HG02763 (cell line): ENCODE measurements around the gene SLIT3.

Experiments used
- ATAC-seq: cut with Tn5 transposase; IDR thresholded peaks from one replicate; pipeline ENCODE4 v1.9.1; 2021; ENCODE audit warnings: mild to moderate bottlenecking, moderate library complexity; ENCODE audit not compliant: unreplicated experiment

Gene SLIT3

DNA sequence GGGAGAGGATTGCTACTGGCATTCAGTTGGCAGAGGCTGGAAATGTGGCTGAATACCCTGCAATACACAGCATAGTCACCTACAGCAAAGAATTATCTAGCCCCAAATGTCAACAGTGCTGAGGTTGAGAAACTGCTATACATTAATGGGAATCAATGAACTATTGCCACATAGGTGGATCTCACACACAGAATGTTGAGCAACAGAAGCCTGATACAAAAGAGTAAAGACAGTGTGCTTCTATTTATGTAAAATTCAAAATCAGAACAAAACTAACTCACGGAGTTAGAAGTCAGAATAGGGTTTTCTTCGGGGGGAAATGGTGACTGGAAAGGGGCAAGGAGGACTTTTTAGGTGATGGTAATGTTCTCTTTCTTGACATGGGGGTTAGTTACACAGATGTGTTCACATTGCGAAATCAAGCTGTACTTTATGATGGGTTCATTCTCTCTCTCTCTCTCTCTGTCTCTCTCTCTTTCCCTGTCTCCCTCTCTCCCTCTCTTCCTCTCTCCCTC, 676.0 kb downstream of the SLIT3 start:
- no peak for ATAC-seq

- ATAC-seq, result no peak
Measured at GRCh38 chr5:168620807-168621206, 680.1 kb downstream of the SLIT3 start.

DNA sequence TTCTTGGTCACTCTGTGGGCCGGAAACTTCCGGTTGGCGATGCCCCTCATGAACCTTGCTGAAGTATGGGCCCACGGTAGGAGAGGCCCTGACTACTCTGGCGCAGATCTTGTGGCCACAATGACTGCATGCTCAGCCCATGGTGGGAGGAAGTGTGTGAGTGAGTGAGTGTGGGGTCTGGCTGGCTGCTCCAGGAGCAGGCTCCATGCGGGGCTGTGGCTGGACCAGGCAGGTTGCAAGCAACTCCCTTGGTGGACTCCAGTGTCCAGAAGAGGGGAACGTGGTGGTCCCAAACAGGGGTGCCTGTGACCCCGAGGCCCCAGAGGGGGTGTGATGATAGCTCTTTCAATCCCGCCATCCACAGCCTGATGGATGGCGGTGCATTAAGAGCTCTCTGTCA, 686.3 kb downstream of the SLIT3 start:
- no peak for ATAC-seq

- ATAC-seq, result no peak
Measured at GRCh38 chr5:168613996-168614395, 686.9 kb downstream of the SLIT3 start.

DNA sequence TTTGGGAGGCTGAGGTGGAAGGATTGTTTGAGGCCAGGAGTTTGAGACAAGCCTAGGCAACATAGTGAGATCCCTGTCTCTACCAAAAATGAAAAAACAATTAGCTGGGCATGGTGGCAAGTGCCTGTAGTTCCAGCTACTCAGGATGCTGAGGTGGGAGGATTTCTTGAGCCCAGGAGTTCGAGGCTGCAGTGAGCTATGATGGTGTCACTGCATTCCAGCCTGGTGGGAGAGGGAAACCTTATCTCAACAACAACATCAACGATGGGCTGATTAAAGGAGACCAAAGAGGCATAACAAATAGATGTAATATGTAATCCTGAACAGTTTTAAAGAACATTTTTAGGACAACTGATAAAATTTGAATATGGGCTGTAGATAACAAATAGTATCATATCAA, 687.5 kb downstream of the SLIT3 start:
- no peak for ATAC-seq

DNA sequence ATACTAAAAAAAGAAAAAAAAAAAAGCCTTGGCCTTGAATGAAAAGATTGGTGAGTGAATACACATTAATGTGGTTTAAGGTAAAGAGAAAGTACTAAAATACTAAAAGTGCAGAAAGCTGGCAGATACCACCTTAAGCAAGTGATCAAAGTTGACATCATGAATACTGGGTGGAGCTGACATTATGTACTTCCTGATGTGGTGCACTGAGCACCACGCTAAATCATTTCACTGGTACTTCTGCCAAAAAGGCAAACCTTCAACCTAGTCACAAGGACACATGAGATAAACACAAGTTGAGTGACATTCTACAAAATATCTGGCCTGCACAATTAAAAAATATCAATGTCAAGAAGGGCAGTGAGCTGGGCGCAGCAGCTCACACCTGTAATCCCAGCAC, 687.9 kb downstream of the SLIT3 start:
- no peak for ATAC-seq

DNA sequence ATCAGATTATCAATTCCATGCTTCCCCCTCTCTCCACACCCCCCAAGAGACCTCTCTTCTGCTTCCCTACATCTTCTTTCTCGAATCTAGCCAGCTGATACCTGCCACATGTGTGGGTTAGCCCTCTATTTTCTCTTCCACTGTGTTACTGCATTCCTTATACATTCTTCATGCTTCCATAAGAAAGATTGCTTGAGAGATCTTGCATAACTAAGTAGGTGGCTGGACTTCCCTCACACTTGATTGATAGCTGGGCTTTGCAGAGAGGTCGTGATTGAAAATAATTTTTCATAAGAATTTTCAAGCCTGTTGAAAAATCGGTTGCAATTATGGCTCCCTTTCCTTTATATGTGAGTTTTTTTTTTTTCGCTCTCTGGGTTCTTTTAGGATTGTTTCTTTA, 688.8 kb downstream of the SLIT3 start:
- no peak for ATAC-seq
